Putamen (tissue), 1 donor: Measurements from ENCODE around the gene KRT14.
"Not testable (repeated sequence)": the region's sequence is repeated elsewhere in the genome, so short reads cannot be mapped to it uniquely, and the experiment has no call there.

Source experiments
- DNase-seq: peaks from one replicate; pipeline ENCODE4 v3.0.0-alpha.2; 2016; ENCODE audit warnings: low spot score

The KRT14 gene

DNA sequence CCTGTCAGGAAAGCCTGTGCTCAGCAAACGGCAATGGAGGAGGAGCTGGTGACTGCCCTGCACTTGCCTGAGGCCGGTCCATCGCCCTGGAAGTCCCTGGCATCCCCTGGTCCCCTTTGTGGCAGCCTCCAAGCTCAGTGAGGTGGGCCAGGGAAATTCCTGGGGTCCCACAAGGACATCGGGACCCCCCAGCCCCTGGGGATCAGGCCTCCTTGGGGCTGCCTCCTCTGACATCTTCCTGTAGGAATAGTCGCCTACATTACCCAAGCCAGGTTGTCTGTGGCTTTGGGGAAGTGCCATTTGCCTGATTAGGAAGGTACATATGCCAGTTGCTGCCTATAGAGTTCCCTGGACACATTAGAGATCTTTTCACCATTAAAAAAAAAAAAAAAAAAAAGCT lies 7.7 kb downstream of the KRT14 start:
- DNase-seq, result no peak

DNA sequence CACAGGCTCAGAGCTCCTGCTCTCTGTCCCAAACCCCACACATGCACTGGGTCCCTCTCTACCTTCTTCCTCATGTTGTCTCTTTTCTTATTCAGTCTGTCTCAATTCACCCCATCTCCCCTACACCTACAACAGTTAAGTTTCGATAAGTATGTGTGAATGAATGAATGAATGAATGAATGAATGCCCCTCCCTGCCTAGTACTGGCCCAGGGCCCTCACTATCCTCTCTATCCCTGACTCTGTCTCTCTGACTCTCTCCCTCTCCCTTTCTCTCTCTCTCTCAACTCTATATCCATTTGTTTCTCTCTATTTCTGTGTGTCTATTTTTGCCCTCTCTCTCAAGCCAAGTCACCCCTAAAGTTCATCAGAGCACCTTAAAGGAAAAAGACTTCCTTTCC lies 8.2 kb downstream of the KRT14 start:
- DNase-seq, result no peak

DNA sequence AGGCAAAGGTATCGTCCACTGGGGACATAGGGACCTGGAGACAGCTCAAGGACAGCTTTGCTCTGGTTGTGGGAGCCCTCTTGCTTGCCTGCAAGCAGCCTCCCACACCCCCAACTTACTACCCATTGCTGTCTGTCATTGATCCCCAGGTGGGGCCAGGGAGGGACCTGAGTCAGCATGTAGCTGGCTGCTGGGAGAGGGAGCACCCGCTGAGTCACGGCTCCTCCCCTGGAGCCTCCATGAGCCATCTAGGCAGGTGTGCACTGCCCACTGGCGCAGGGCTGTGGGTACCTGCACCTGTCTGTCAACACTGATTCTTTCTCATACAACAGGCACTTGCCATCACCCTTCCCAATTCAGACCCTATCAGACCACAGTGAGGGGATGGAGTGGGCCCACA lies 10.0 kb downstream of the KRT14 start:
- DNase-seq, result not testable (repeated sequence)

- no peak for DNase-seq
Measured at GRCh38 chr17:41575336-41575735, 11.4 kb downstream of the KRT14 start.

DNA sequence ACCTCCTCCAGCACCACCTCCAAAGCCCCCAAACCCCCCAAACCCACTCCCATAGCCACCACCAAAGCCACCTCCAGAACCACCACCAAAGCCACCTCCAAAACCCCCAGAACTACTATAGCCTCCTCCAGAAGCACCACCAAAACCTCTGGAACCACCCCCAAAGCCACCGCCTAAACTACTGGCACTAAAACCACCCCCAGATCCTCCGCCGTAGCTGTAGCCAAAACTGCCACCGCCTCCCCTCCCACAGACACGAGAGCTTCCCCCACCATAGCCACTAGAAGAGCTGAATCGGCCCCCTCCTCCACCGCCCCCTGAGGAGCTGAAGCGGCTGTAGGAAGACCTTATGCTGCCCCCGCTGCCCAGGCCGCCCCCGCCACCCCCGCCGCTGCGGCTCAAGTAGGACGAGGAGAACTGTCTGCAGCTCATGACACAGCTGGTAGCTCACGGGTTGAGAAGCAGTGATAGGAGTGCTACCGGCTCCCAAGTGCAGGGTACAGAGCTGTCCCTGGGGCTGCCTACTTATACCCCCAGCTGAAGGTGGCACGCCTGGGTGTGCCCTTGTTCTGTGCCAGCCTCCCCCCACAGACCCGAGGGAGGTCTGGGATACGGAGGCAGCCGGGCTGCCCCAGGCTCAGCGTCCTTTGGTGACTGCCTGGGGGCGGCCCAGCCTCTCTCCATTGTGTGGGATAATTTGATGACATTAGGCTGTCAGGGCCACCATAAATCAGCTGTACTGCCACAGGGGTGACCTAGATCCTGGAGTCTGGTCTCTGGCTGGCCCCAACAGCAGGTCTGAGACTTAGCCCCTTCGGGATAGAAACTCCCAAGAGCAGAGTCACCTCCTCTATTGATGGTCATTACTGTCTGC lies 14.9 kb downstream of the KRT14 start, which contains the start of gene KRT9:
KRT9 (minus strand) TSS at position 499 of the 874 bp plus-strand sequence; CDS start at position 432, 67 bp downstream.
- DNase-seq, result no peak

DNA sequence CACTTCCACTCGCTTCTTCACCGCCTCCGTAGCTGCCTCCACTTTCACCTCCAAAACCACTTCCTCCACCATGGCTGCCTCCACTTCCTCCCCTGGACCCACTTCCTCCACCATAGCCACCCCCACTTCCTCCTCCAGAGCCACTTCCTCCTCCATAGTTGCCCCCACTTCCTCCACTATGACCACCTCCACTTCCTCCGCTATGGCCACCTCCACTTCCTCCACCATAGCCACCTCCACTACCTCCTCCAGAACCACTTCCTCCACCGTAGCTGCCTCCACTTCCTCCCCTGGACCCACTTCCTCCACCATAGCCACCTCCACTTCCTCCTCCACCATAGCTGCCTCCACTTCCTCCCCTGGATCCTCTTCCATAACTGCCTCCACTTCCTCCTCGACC lies 19.4 kb downstream of the KRT14 start:
- no peak for DNase-seq

GRCh38 chr17:41565338-41565737 lies 21.4 kb downstream of the KRT14 start:
- DNase-seq, result no peak

DNA sequence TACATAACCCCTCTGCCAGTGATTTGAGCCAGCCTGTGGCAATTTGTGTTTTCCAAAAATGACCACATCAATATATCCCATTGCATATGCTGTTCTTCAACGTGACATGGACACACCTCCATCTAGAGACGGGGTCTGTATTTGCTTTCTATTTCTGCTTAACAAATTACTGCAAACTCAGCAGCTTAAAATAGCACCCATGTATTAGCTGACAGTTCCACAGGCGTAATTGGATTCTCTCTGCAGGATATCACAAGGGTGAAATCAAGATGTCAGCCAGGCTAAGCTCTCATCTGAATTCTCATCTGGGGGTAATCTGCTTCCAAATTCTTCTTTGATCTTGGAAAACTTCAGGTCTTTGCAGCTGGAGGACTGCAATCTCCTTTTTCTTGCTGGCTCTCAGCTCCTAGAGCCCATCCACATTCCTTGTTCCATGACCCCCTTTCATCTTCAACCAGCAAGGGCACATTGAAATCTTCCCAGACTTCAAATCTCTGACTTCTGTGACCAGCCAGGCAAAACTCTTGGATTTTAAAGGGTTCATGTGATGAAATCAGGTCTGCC lies 23.0 kb downstream of the KRT14 start:
- DNase-seq, result no peak

DNA sequence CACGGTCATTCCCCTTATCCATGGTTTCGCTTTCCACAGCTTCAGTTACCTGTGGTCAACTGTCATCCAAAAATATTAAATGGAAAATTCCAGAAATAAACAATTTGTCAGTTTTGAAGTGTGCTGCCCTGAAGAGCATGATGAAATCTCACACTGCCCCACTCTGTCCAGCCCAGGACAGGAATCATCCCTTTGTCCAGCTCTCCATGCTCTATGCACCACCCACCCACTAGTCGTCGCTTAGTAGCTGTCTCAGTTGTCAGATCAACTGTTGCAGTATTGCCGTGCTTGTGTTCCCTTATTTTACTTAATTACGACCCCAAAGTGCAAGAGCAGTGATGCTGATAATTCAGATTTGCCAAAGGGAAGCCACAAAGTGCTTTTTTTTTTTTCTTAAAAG lies 25.1 kb downstream of the KRT14 start:
- no peak for DNase-seq

GRCh38 chr17:41559548-41559947 lies 27.1 kb downstream of the KRT14 start:
- no peak for DNase-seq

- no peak for DNase-seq
Measured at GRCh38 chr17:41556931-41557330, 29.8 kb downstream of the KRT14 start.

- no peak for DNase-seq
Measured at GRCh38 chr17:41556306-41556705, 30.4 kb downstream of the KRT14 start.

DNA sequence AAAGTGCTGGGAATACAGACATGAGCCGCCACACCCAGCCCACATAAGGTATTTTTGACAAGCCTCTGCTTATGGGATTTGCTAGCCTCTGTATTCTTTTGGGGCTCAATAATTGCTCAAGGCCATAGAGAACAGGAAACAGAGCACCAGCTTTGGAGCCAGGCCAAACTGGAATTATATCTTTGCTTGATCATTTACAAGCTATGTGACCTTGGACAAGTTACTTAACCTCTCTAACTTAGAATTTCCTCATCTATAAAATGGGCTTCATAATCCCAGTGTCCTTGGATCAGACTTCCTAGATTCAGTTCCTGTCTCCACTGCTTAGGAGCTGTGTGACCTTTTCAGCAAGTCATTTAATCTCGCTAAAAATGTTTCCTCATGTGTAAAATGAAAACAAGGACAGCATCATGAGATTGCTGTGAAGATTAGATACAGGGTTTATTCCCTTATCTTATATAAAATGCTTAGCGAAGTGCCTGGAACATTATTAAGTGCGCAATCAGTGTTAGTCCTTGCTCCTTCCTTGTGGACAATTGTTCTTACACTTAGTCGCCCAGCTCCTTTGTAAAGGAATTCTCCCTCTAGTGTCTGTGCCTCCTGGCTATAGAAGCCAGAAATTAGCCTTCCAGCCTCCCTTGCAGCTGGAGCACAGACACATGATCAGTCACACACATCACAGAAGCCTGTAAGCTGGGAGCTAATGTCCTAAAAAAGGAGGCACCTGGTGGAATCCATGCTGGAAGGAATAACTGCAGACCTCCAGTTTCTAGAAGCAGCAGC lies 31.4 kb downstream of the KRT14 start:
- DNase-seq, result no peak

- no peak for DNase-seq
Measured at GRCh38 chr17:41553987-41554680, 32.6 kb downstream of the KRT14 start.

GRCh38 chr17:41553176-41553575 lies 33.5 kb downstream of the KRT14 start:
- DNase-seq, result no peak

DNA sequence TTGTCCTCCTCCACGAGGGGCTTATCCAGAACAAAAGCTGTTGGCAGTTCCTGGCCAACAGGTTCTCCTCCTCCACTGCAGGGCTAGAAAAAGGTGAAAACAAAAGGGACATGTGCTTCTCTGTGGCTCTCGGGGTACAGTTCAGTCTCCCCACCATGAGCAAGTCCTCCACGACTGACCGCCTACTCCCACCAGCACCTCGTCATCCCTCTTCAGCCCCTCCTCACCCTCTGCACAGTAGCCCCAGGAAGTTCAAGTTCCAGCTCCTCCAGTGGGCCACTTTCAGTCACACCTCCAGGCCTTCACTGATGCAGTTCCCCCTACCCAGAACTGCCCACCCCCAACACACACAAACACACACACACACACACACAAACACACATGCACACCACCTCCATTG lies 34.2 kb downstream of the KRT14 start:
- DNase-seq, result no peak

DNA sequence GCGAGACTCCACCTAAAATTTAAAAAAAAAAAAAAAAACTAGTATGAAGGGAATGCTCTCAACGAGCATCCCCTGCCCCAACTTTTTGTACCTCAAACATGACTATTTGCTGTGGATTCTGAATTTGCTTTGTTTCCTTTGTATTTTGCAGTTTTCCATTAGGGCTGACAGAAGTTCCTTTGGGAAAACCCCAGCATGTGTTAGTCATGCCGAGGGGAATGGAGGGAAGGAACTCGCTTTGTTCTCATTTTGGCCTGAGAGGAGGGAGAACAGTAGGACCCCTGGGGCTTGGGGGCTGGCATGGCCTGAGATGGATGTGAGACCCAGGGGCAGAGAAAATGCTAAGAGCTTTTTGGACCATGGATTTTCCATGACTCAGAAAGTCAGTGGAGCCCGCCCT lies 35.3 kb downstream of the KRT14 start:
- DNase-seq, result no peak

DNA sequence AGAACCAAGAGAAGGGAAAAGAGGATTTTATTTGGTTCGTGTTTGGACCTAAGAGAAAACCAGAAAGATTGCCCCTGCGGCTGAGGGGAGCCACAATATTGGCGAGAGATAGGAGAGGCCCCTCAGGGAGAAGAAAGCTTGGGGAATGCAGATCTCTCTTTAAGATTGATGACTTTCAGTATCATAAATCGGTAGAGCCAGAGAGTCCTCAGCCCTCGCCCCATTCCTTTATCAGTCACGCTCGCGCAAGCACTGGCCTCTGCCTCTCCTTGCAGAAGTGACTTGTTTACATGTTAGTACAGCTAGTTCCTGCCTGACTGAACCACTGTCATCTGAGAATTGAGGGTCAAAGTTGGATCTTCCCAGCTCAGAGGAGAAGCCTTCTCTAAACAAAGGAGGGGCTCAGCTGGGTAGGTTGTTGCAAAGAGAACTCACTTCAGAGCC lies 37.1 kb downstream of the KRT14 start:
- no peak for DNase-seq

DNA sequence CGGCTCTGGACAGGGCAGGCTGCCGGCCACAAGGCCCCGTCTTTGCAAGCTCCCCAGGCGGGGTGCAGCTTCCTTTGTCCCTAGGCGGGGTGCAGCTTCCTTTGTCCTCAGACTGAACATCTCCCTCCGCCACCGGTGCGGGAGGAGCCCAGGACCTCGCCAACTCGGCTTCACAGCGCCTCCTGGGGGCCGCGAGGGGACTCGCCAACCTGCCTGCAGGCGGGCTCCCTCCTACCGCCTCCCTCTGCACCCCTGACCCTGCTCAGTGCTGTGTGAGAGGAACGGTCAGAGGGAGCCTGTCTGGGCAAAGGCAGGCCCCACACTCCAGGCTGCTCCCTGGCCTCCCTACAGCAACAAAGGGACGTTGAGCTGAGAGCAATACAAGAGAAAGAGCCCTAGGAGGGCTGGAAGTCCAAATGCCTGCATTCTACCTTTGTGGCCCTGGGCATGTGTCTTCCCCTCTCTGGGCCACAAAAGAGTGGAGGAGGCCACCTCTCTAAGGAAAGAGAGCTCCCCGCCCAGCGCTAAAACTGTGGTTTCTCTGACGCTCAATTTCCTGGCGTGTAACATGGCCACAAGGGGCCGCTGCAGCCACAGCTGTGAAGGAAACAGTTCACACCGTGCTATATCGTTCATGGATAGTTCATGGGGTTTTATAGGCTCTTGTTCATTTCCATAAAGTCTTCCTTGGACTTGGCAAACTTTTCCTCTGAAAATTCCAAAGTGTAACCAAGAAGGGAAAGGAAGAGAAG lies 37.7 kb downstream of the KRT14 start:
- peak; percentile 42 for DNase-seq

DNA sequence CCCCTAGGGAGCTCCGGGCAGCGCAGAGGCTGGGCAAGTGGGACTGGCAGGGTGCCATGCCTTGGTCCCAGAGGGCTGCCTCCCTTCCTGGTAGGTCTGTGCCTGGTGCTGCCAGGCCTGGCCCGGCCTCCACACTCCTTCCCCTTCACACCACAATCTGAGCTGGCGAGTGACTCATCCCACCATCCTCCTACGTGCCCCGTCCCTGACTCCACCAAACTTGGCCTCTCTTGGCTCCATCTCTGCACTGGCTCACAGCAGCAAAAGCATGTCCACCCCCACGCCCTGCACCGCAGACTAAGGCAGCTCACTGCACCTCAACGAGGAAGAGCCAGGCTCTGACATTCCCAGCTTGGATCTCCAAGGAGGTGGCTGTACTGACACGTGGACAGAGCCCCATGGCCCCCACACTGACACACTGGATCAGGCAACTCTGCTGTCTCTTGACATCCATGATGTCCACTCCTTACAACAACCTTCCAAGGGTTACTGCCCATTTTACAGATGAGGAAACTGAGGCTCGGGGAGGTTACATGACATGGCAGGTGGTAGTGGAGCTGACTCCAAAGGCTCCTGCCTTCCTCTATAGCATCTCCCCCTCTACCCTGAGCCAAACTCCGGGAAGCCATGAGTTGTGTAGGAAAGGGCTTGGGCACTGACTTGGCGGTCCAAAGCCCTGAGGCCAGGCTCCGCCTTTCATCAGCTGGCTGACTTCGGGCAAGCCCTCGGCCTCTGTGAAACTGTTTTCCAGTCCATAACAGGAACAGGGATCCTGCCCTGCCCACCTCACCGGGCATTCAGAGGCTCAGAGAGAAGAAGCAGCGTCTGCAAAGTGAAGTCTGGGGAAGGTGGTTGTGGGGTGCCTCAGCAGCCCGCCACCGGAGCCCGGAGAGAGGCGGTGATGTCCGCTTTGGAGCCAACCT lies 38.5 kb downstream of the KRT14 start:
- DNase-seq, result no peak
